HK-2 (cell line): ENCODE results near the gene PAM16.
"Not testable (repeated sequence)": the region's sequence is repeated elsewhere in the genome, so short reads cannot be mapped to it uniquely, and the experiment has no call there.

Source experiments
- DNase-seq: peaks from one replicate; pipeline ENCODE4 v3.0.0-alpha.2; 2018; ENCODE audit not compliant: unreplicated experiment

PAM16 gene

GRCh38 chr16:4353675-4354074 is 2.6 kb upstream of the PAM16 start:
- DNase-seq, result no peak

GRCh38 chr16:4352843-4353242 is 1.7 kb upstream of the PAM16 start:
- DNase-seq, result no peak

GRCh38 chr16:4351880-4352279 is 759 bp upstream of the PAM16 start:
- no peak for DNase-seq

GRCh38 chr16:4350365-4350786 is 745 bp downstream of the PAM16 start:
- DNase-seq, result no peak

GRCh38 chr16:4349332-4349731 is 1.8 kb downstream of the PAM16 start:
- no peak for DNase-seq

GRCh38 chr16:4347765-4348509 is 3.2 kb downstream of the PAM16 start:
- no peak for DNase-seq

GRCh38 chr16:4347010-4347409 is 4.1 kb downstream of the PAM16 start:
- no peak for DNase-seq

- no peak for DNase-seq
Observed at GRCh38 chr16:4345836-4346781, 5.0 kb downstream of the PAM16 start.

- DNase-seq, result no peak
Observed at GRCh38 chr16:4344983-4345835, 5.9 kb downstream of the PAM16 start.

- not testable (repeated sequence) for DNase-seq
Observed at GRCh38 chr16:4344300-4344982, 6.7 kb downstream of the PAM16 start.

GRCh38 chr16:4342866-4343744 is 8.0 kb downstream of the PAM16 start:
- DNase-seq, result no peak

- DNase-seq, result no peak
Observed at GRCh38 chr16:4341250-4341649, 9.9 kb downstream of the PAM16 start.

GRCh38 chr16:4340443-4340842 is 10.7 kb downstream of the PAM16 start:
- no peak for DNase-seq

- DNase-seq, result no peak
Observed at GRCh38 chr16:4339909-4340308, 11.2 kb downstream of the PAM16 start.

GRCh38 chr16:4339455-4339854 is 11.7 kb downstream of the PAM16 start:
- DNase-seq, result no peak

- no peak for DNase-seq
Observed at GRCh38 chr16:4338712-4339299, 12.3 kb downstream of the PAM16 start.

- DNase-seq, result no peak
Observed at GRCh38 chr16:4338125-4338582, 13.0 kb downstream of the PAM16 start.

GRCh38 chr16:4337540-4338088 is 13.5 kb downstream of the PAM16 start:
- no peak for DNase-seq

GRCh38 chr16:4336701-4337539 is 14.2 kb downstream of the PAM16 start:
- DNase-seq, result no peak
